ENCODE results near the gene OR52N5.
A peak's percentile ranks its signal among the peaks of the same experiment; 100 is the strongest.

OR52N5 gene

DNA sequence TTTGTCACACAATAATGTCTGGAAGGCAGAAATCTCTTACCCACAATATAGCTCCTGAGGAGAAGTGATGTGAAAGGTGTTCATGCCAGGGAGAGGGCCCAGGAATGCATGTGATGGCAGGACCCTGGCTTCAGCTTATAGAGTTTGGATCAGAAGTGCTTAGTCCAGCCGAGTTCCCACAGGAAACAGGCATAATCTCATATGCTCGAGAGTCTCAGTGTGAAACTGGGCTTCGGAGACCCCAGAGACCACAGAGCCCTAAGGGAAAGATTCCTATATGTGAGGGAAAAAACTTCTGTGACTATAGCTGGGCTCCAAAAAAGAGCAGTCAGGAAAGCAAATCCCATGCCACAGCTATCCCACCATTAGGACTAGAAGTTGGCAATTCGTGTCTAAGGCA, at the start of gene OR52N5:
OR52N5 (minus strand) TSS at position 101 of the 400 bp plus-strand sequence. CDS start 4,721 bp downstream, outside the sequence.
- DNase-seq (ENCODE audit: low read depth) = no peak

GRCh38 chr11:5831196-5831829, 48.2 kb upstream of the OR52N5 start:
- DNase-seq (ENCODE audit: low read depth) = no peak

- no peak for DNase-seq (ENCODE audit: low read depth)
Observed at GRCh38 chr11:5818245-5818886, 35.2 kb upstream of the OR52N5 start.

GRCh38 chr11:5815534-5815933, 32.4 kb upstream of the OR52N5 start:
- DNase-seq (ENCODE audit: low read depth) = no peak

- no peak for DNase-seq (ENCODE audit: low read depth)
Observed at GRCh38 chr11:5809905-5810795, 27.0 kb upstream of the OR52N5 start.

DNA sequence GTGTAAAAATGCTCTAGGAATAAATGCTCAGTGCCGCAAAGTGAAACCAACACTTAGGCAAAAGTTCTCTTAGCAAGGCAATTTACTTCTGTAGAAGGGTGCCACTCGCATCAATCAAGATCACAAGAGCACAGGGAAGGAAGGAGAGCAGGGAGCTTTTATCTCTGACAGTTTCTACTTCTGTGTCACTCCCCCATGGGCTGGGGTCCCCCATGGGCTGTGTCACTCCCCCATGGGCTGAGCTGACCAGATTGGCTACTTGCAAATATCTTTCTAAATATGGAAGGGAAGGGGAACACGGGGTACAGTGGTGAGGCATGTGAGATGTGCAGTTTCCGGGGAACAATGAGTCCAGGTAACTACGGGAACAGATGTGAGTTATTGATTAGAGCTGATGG, 26.0 kb upstream of the OR52N5 start:
- no peak for DNase-seq (ENCODE audit: low read depth)

GRCh38 chr11:5808500-5809121, 25.5 kb upstream of the OR52N5 start, which contains the start of gene OR52N2:
TSS of gene OR52N2 (plus strand) at chr11:5808924. CDS start at chr11:5820336, 11,412 bp downstream.
- DNase-seq (ENCODE audit: low read depth) = peak; percentile 61

GRCh38 chr11:5807580-5807979, 24.4 kb upstream of the OR52N5 start:
- DNase-seq (ENCODE audit: low read depth) = no peak

DNA sequence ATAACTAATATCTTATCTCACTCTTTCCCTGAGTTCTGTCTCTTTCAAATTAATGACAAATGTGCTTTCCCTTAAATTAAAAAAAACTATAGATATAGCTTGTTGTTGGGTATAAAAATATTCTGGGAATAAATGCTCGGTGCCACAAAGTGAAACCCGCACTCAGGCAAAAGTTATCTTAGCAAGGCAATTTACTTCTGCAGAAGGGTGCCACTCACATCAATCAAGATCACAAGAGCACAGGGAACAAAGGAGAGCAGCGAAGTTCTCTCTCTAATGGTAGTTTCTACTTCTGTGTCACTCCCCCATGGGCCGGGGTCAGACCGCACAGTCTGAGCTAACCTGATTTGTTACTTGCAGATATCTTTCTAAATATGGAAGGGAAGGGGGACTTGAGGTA, 20.8 kb upstream of the OR52N5 start:
- DNase-seq (ENCODE audit: low read depth) = no peak

DNA sequence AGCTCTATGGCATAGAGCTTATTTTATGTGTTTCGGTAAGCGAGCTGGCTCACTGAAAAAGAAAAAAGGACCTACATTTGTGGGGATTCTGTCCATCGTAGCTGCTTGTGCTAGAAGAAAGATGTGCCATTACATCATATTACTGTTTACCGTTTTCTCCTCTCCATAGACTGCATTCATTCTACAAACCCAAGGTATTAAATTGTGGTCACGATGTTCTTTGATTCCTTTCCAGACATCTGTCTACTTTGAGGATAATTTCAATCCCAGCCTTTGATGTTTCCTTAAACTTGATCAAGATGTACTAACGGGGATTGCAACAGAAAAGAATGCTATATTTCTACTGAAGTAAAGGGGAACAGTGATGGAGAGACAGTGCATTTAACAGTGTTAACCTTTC, 13.4 kb upstream of the OR52N5 start:
- no peak for DNase-seq (ENCODE audit: low read depth)

GRCh38 chr11:5791165-5791564, 8.0 kb upstream of the OR52N5 start, which contains the start of gene OR52N1:
TSS of gene OR52N1 (minus strand) at chr11:5791265. CDS start at chr11:5788816, 2,449 bp downstream.
- DNase-seq (ENCODE audit: low read depth) = no peak

- DNase-seq (ENCODE audit: low read depth) = no peak
Observed at GRCh38 chr11:5767056-5767455, 16.1 kb downstream of the OR52N5 start.

DNA sequence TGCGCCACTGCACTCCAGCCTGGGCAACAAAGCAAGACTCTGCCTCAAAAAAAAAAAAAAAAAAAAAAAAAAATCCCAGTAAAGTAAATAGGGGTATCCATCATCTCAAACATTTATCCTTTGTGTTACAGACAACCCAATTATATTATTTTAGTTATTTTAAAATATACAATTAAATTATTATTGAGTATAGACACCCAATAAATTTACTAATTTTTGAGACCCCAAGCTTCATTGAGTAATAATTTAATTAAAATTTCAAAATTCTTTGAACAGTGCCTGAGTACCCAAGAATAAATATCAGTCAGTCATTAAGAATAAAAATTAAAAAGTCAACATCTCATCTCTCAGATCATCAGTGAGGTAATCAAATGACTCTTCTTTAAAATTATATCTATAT, 29.2 kb downstream of the OR52N5 start, which contains the start of gene OR52N4:
OR52N4 (plus strand) TSS at position 301 of the 400 bp plus-strand sequence. CDS start 498 bp downstream, outside the sequence.
- no peak for DNase-seq (ENCODE audit: low read depth)

DNA sequence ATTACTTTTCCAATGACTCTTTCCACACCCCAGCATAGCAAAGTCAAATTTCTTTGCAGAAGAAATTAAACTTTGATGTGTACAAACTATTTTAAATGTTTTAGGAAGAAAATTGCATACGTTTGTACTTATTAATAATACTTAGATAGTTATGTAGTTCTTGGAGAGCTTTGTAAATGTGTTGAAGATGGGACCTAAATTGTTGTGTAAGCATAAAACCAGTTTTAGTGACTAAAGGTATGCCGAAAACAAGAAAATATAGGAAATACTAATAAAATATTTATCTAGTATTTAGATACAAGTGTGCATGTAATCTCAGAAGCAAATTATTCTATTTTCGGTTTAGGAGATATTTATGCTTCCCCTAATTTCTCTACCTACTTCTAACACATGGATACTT, 33.3 kb downstream of the OR52N5 start:
- no peak for DNase-seq (ENCODE audit: low read depth)

GRCh38 chr11:5746614-5747013, 36.5 kb downstream of the OR52N5 start:
- DNase-seq (ENCODE audit: low read depth) = no peak

DNA sequence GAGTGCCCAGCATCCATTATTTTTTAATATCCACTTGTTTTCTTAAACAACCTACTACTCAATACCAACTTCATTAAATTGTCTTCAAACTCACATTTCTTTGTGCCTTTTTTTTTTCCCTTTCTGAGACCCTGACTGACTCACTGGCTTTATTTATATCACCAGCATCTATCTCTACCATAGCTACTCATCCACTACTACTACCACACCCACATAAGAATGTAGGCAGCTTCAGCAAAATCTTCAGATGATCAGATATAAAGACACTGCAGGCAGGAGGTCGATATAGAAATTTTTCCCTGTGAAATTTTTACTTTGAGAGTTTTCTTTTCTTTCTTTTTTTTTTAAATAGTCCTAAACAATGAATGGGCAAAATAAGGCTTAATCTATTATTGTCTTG, 44.7 kb downstream of the OR52N5 start:
- no peak for DNase-seq (ENCODE audit: low read depth)

- no peak for DNase-seq (ENCODE audit: low read depth)
Observed at GRCh38 chr11:5737670-5738392, 45.3 kb downstream of the OR52N5 start.

DNA sequence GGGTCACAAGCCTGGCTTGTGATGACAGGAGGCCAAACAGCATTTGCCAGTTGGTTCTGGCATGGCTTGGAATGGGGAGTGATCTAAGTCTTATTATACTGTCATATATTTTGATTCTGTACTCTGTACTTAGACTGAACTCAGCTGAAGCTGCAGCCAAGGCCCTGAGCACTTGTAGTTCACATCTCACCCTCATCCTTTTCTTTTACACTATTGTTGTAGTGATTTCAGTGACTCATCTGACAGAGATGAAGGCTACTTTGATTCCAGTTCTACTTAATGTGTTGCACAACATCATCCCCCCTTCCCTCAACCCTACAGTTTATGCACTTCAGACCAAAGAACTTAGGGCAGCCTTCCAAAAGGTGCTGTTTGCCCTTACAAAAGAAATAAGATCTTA, 46.1 kb downstream of the OR52N5 start:
- no peak for DNase-seq (ENCODE audit: low read depth)

GRCh38 chr11:5736396-5736795, 46.8 kb downstream of the OR52N5 start, which contains the start of gene OR56B1:
TSS of gene OR56B1 (plus strand) at chr11:5736448. CDS start at chr11:5736517, 69 bp downstream.
- no peak for DNase-seq (ENCODE audit: low read depth)

GRCh38 chr11:5727691-5728090, 55.5 kb downstream of the OR52N5 start:
- no peak for DNase-seq (ENCODE audit: low read depth)

DNA sequence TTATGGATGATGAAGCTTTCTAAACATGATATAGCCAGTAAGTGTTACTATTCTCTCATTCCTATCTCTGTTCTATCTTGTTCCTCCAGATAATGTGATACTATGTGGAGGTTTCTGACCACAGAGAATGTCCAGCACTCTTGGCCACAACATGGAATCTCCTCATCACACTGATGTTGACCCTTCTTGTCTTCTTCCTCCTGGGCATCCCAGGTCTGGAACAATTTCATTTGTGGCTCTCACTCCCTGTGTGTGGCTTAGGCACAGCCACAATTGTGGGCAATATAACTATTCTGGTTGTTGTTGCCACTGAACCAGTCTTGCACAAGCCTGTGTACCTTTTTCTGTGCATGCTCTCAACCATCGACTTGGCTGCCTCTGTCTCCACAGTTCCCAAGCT, 56.8 kb downstream of the OR52N5 start:
- DNase-seq (ENCODE audit: low read depth) = no peak

Measured in stimulated activated CD8-positive, alpha-beta memory T cell treated with anti-CD3 and anti-CD28 coated beads, Interleukin-12 subunit alpha, Interleukin-12 subunit beta, amount 100 ng/mL, for 1 hour (primary cell).